Liver (tissue), 9 donors: ENCODE measurements around the gene TSSC4. TPM values are rescaled to one million over a fixed set of nuclear protein-coding genes. Genes with fewer than 3 reads are reported as not detected.

Experiments used
- DNase-seq: peaks from one replicate; pipeline ENCODE4 v3.0.0-alpha.2; 2017; ENCODE audit warnings: low spot score
- H3K27ac ChIP-seq, 2 donors: one replicate each; pipeline ENCODE4 v1.7.0; 2013; ENCODE audit warnings: inconsistent platforms in 2 of 2, low read length in 2 of 2, control low read depth in 1 of 2, low read depth in 1 of 2, mild to moderate bottlenecking in 1 of 2
- H3K27me3 ChIP-seq, 4 donors: one replicate each; pipeline versions ENCODE4 v1.6.1 to v1.7.0; 2013; ENCODE audit warnings: low read length in 3 of 4, inconsistent platforms in 1 of 4, mild to moderate bottlenecking in 1 of 4, moderate library complexity in 1 of 4; ENCODE audit not compliant: control insufficient read depth in 4 of 4, insufficient read depth in 4 of 4
- H3K36me3 ChIP-seq, 4 donors: one replicate each; pipeline versions ENCODE4 v1.6.1 to v1.7.0; 2013; ENCODE audit warnings: low read length in 3 of 4, mild to moderate bottlenecking in 3 of 4, low read depth in 1 of 4, moderate library complexity in 1 of 4; ENCODE audit not compliant: control insufficient read depth in 4 of 4, insufficient read depth in 3 of 4
- H3K4me1 ChIP-seq, 4 donors: one replicate each; pipeline versions ENCODE4 v1.6.1 to v1.7.0; 2013; ENCODE audit warnings: low read length in 3 of 4, mild to moderate bottlenecking in 3 of 4, moderate library complexity in 1 of 4; ENCODE audit not compliant: control insufficient read depth in 4 of 4, insufficient read depth in 4 of 4
- H3K4me3 ChIP-seq, 3 donors: one replicate each; pipeline versions ENCODE4 v1.6.1 to v1.7.0; 2013; ENCODE audit warnings: low read length in 3 of 3, control low read depth in 1 of 3, low read depth in 1 of 3, mild to moderate bottlenecking in 1 of 3
- H3K9ac ChIP-seq, 2 donors: one replicate each; pipeline ENCODE4 v1.7.0; 2013; ENCODE audit warnings: low read length in 2 of 2, mild to moderate bottlenecking in 2 of 2, moderate library complexity in 2 of 2, control low read depth in 1 of 2, low read depth in 1 of 2
- H3K9me3 ChIP-seq, 4 donors: one replicate each; pipeline versions ENCODE4 v1.6.1 to v1.7.0; 2013; ENCODE audit warnings: low read length in 3 of 4; ENCODE audit not compliant: control insufficient read depth in 4 of 4
- ATF3 ChIP-seq: IDR thresholded peaks from 2 replicates; pipeline ENCODE4 v1.6.1; 2016; ENCODE audit warnings: antibody characterized with exemption
- EGR1 ChIP-seq, 2 donors: IDR thresholded peaks; 2 replicates each; pipeline ENCODE4 v1.6.1; 2016 to 2018; ENCODE audit warnings: antibody characterized with exemption in 2 of 2, low read depth in 2 of 2
- FOXA1 ChIP-seq: IDR thresholded peaks from 2 replicates; pipeline ENCODE4 v1.6.1; 2016; ENCODE audit warnings: antibody characterized with exemption
- FOXA2 ChIP-seq: IDR thresholded peaks from 2 replicates; pipeline ENCODE4 v1.6.1; 2016; ENCODE audit warnings: antibody characterized with exemption
- HNF4G ChIP-seq: IDR thresholded peaks from 2 replicates; pipeline ENCODE4 v1.6.1; 2016; ENCODE audit warnings: antibody characterized with exemption
- MAX ChIP-seq: IDR thresholded peaks from 2 replicates; pipeline ENCODE4 v1.6.1; 2016; ENCODE audit warnings: antibody characterized with exemption
- NR2F2 ChIP-seq: IDR thresholded peaks from 2 replicates; pipeline ENCODE4 v1.6.1; 2016; ENCODE audit warnings: antibody characterized with exemption
- REST ChIP-seq: IDR thresholded peaks from 2 replicates; pipeline ENCODE4 v1.6.1; 2016; ENCODE audit warnings: antibody characterized with exemption, mild to moderate bottlenecking
- YY1 ChIP-seq: IDR thresholded peaks from 2 replicates; pipeline ENCODE4 v1.6.1; 2016; ENCODE audit warnings: antibody characterized with exemption, mild to moderate bottlenecking
- ZBTB33 ChIP-seq: IDR thresholded peaks from 2 replicates; pipeline ENCODE4 v1.6.1; 2016; ENCODE audit warnings: antibody characterized with exemption
- WGBS: extraction: QIAGEN DNeasy Blood & Tissue Kit; methylation state at CpG from one replicate; pipeline ENCODE4 v1.1.7; 2013; 5-methylcytosine and 5-hydroxymethylcytosine counted together
- polyA plus RNA-seq, 2 donors: library from polyadenylated mRNA; stranded (reverse) in 1 of 2; unstranded in 1 of 2; fragments of 200-250 nt in 1 of 2; fragments of >200 nt in 1 of 2; fragmentation: Nextera tagmentation in 1 of 2; extraction: Ambion mirVana in 1 of 2; gene quantifications; one replicate each; pipeline versions ENCODE4 v1.2.1 to v1.2.3, GENCODE V29; 2013 to 2015
- total RNA-seq, 2 donors: library from RNA; depleted of rRNA; stranded (reverse); fragments of >200 nt; gene quantifications; one replicate each; pipeline ENCODE4 v1.2.3, GENCODE V29; 2014
- donor health status: healthy.
- donor health status: healthy.
- donor health status: healthy.
- donor health status: healthy.
- donor health status: healthy.

Gene TSSC4
- total and polyA plus RNA-seq, 4 donors = 15.8 to 19.1 (median 17.6) TPM

GRCh38 chr11:2431395-2431794 lies 30.8 kb downstream of the TSSC4 start:
- DNase-seq = no peak
- Histone ChIP-seq H3K4me3 (no peak overlapping the region), H3K4me1 (no peaks in the 10 kb centered on the region), H3K36me3 (no peaks in the 10 kb centered on the region), H3K27ac (no peak overlapping the region), H3K9me3 (no peaks in the 10 kb centered on the region), H3K27me3 (no peaks in the 10 kb centered on the region), H3K9ac (no peak overlapping the region)
- 81% methylated on average over 1 of the region's 1 CpG for WGBS
- TF ChIP-seq ATF3 (no peak), NR2F2 (no peak)

- WGBS = 80% methylated on average over 15 of the region's 15 CpGs
- Histone ChIP-seq H3K4me3 (no peak overlapping the region), H3K4me1 (no peaks in the 10 kb centered on the region)
Observed at GRCh38 chr11:2432171-2432621, 31.6 kb downstream of the TSSC4 start.

More at GRCh38 chr11:2432171-2432621, 31.6 kb downstream of the TSSC4 start:
- Histone ChIP-seq H3K9ac (no peak overlapping the region), H3K27me3 (no peaks in the 10 kb centered on the region), H3K27ac (no peak overlapping the region), H3K9me3 (no peaks in the 10 kb centered on the region), H3K36me3 (no peaks in the 10 kb centered on the region)
- DNase-seq = no peak
- TF ChIP-seq FOXA1 (no peak), REST (no peak), NR2F2 (no peak), FOXA2 (no peak), HNF4G (no peak), YY1 (no peak), MAX (no peak), EGR1 (IDR thresholded peaks at IDR 0.05; ENCODE audit: low read depth in 2 of 2) (no peak), ZBTB33 (no peak)
